IMR-90 (cell line): Measurements from ENCODE around the gene ARID5A. TPM values are rescaled to one million over a fixed set of nuclear protein-coding genes. Genes with fewer than 3 reads are reported as not detected.

Experiments
- ATAC-seq: fragments of 200-7000 bp; cut with Tn5 transposase; 2 replicates; pipeline ENCODE4 v1.9.1; 2020; ENCODE audit warnings: low read depth, mild to moderate bottlenecking, moderate library complexity
- BruUV-seq: library from RNA; stranded (reverse); fragments of 400-500 nt; replicated peaks from 2 replicates; lab custom pipeline; 2021; lab: Mats Ljungman, UMichigan
- CTCF ChIA-PET: fragments of 300-600 bp; formaldehyde crosslinking; extraction: SDS; loops from one replicate; lab custom pipeline; 2021; ENCODE audit warnings: antibody characterized with exemption; lab: Yijun Ruan, JAX
- POLR2A ChIA-PET: fragments of 300-600 bp; sonication (Branson Sonifier 250); formaldehyde crosslinking; loops from one replicate; lab custom pipeline; 2022; ENCODE audit warnings: antibody characterized with exemption; ENCODE audit not compliant: unreplicated experiment; lab: Charles Lee
- DNase-seq: peaks from one replicate; pipeline ENCODE4 v3.0.0; 2013
- H2AFZ ChIP-seq: replicated peaks from 2 replicates; pipeline ENCODE3; 2013; ENCODE audit warnings: low read length, mild to moderate bottlenecking; ENCODE audit not compliant: poor library complexity
- H2AK5ac ChIP-seq: 2 replicates; pipeline ENCODE4 v1.6.1; 2013; ENCODE audit warnings: low read depth, low read length, inconsistent platforms
- H2AK9ac ChIP-seq: replicated peaks from 2 replicates; pipeline ENCODE3; 2013; ENCODE audit warnings: mild to moderate bottlenecking, low read depth, low read length, moderate library complexity; ENCODE audit not compliant: poor library complexity
- H2BK120ac ChIP-seq: 2 replicates; pipeline ENCODE4 v1.6.1; 2013; ENCODE audit warnings: low read depth, low read length, inconsistent platforms
- H2BK15ac ChIP-seq: 3 replicates; pipeline ENCODE4 v1.6.1; 2013; ENCODE audit warnings: low read depth, low read length, inconsistent platforms
- H2BK20ac ChIP-seq: 2 replicates; pipeline ENCODE4 v1.6.1; 2013; ENCODE audit warnings: low read depth, mild to moderate bottlenecking, inconsistent platforms, low read length, moderate library complexity
- H2BK5ac ChIP-seq: 2 replicates; pipeline ENCODE4 v1.6.1; 2013; ENCODE audit warnings: mild to moderate bottlenecking, low read depth, low read length, inconsistent platforms; ENCODE audit not compliant: poor library complexity, severe bottlenecking
- H3K14ac ChIP-seq: replicated peaks from 2 replicates; pipeline ENCODE4 v1.6.1; 2013; ENCODE audit warnings: low read depth, low read length, inconsistent platforms
- H3K18ac ChIP-seq: 2 replicates; pipeline ENCODE4 v1.6.1; 2013; ENCODE audit warnings: low read depth, low read length, control low read depth
- H3K23ac ChIP-seq: 2 replicates; pipeline ENCODE4 v1.6.1; 2013; ENCODE audit warnings: low read depth, low read length, inconsistent platforms
- H3K27ac ChIP-seq: 2 replicates; pipeline ENCODE4 v1.5.1; 2013; ENCODE audit warnings: mild to moderate bottlenecking, control low read depth, low read length; ENCODE audit not compliant: insufficient read depth
- H3K27me3 ChIP-seq: 2 replicates; pipeline ENCODE4 v1.6.1; 2013; ENCODE audit warnings: low read length; ENCODE audit not compliant: control insufficient read depth, insufficient read depth
- H3K36me3 ChIP-seq: 2 replicates; pipeline ENCODE4 v1.6.1; 2013; ENCODE audit warnings: low read length, mixed read lengths; ENCODE audit not compliant: control insufficient read depth, insufficient read depth
- H3K4ac ChIP-seq: 2 replicates; pipeline ENCODE4 v1.6.1; 2013; ENCODE audit warnings: low read depth, low read length, inconsistent platforms
- H3K4me1 ChIP-seq: 2 replicates; pipeline ENCODE4 v1.6.1; 2013; ENCODE audit warnings: low read length, mixed read lengths; ENCODE audit not compliant: control insufficient read depth, insufficient read depth
- H3K4me2 ChIP-seq: 2 replicates; pipeline ENCODE4 v1.6.1; 2013; ENCODE audit warnings: low read depth, mild to moderate bottlenecking, control low read depth, low read length, moderate library complexity
- H3K4me3 ChIP-seq: 2 replicates; pipeline ENCODE4 v1.5.1; 2013; ENCODE audit warnings: low read depth, mild to moderate bottlenecking, control low read depth, low read length, moderate library complexity; ENCODE audit not compliant: insufficient read depth
- H3K56ac ChIP-seq: 2 replicates; pipeline ENCODE4 v1.6.1; 2013; ENCODE audit warnings: low read length, inconsistent platforms; ENCODE audit not compliant: insufficient read depth; ENCODE audit errors: extremely low read depth
- H3K79me1 ChIP-seq, 2 experiments: 2 replicates each; pipeline ENCODE4 v1.6.1; 2013; ENCODE audit warnings: low read length in 2 of 2, inconsistent platforms in 1 of 2, low read depth in 1 of 2
- H3K9ac ChIP-seq: 2 replicates; pipeline ENCODE4 v1.6.1; 2013; ENCODE audit warnings: low read depth, low read length, control low read depth
- H3K9me1 ChIP-seq: 2 replicates; pipeline ENCODE4 v1.6.1; 2013; ENCODE audit warnings: low read length, inconsistent platforms; ENCODE audit not compliant: insufficient read depth
- H3K9me3 ChIP-seq: 2 replicates; pipeline ENCODE4 v1.6.1; 2013; ENCODE audit warnings: low read length; ENCODE audit not compliant: control insufficient read depth, insufficient read depth
- H4K20me1 ChIP-seq: 2 replicates; pipeline ENCODE4 v1.6.1; 2013; ENCODE audit warnings: low read length, inconsistent platforms; ENCODE audit not compliant: insufficient read depth
- H4K5ac ChIP-seq: 2 replicates; pipeline ENCODE4 v1.6.1; 2013; ENCODE audit warnings: mild to moderate bottlenecking, low read depth, low read length, control low read depth
- H4K8ac ChIP-seq, 2 experiments: 2 replicates each; pipeline ENCODE4 v1.6.1; 2013; ENCODE audit warnings: low read depth in 2 of 2, low read length in 2 of 2, control low read depth in 1 of 2, inconsistent platforms in 1 of 2
- H4K91ac ChIP-seq: 2 replicates; pipeline ENCODE4 v1.6.1; 2013; ENCODE audit warnings: low read depth, low read length, inconsistent platforms; ENCODE audit not compliant: insufficient read depth
- BHLHE40 ChIP-seq: fragments of 150-350 bp; IDR thresholded peaks from 2 replicates; pipeline ENCODE4 v1.6.1; 2016; ENCODE audit warnings: mild to moderate bottlenecking, low read depth, low read length
- CEBPB ChIP-seq: IDR thresholded peaks from 2 replicates; pipeline ENCODE4 v1.6.1; 2012; ENCODE audit warnings: low read depth, low read length, improper control_type of control experiment
- CHD1 ChIP-seq: IDR thresholded peaks from 2 replicates; pipeline ENCODE4 v1.6.1; 2012; ENCODE audit warnings: low read depth, low read length, improper control_type of control experiment
- CTCF ChIP-seq: conservative IDR thresholded peaks from 2 replicates; pipeline ENCODE4 v1.5.1; 2012; ENCODE audit warnings: mild to moderate bottlenecking, low read depth, low read length, improper control_type of control experiment
- ELK1 ChIP-seq: fragments of 150-350 bp; IDR thresholded peaks from 2 replicates; pipeline ENCODE4 v1.6.1; 2016; ENCODE audit warnings: low read depth, mild to moderate bottlenecking, low read length, moderate library complexity, borderline replicate concordance
- FOS ChIP-seq: fragments of 150-350 bp; IDR thresholded peaks from 2 replicates; pipeline ENCODE4 v1.6.1; 2016; ENCODE audit warnings: low read depth, low read length
- MAFK ChIP-seq: IDR thresholded peaks from 2 replicates; pipeline ENCODE4 v1.6.1; 2012; ENCODE audit warnings: low read depth, low read length, improper control_type of control experiment
- MAZ ChIP-seq: IDR thresholded peaks from 2 replicates; pipeline ENCODE4 v1.6.1; 2012; ENCODE audit warnings: low read depth, mild to moderate bottlenecking, low read length, improper control_type of control experiment, moderate library complexity, borderline replicate concordance
- MXI1 ChIP-seq: IDR thresholded peaks from 2 replicates; pipeline ENCODE4 v1.6.1; 2012; ENCODE audit warnings: low read depth, mild to moderate bottlenecking, low read length, moderate library complexity, borderline replicate concordance
- NFE2L2 ChIP-seq: fragments of 150-350 bp; IDR thresholded peaks from 2 replicates; pipeline ENCODE4 v1.6.1; 2016; ENCODE audit warnings: low read depth, mild to moderate bottlenecking, low read length
- POLR2A ChIP-seq: IDR thresholded peaks from 2 replicates; pipeline ENCODE4 v1.6.1; 2012; ENCODE audit warnings: mild to moderate bottlenecking, low read depth, low read length
- RAD21 ChIP-seq: IDR thresholded peaks from 2 replicates; pipeline ENCODE4 v1.6.1; 2012; ENCODE audit warnings: low read length, improper control_type of control experiment
- RCOR1 ChIP-seq: IDR thresholded peaks from 2 replicates; pipeline ENCODE4 v1.6.1; 2012; ENCODE audit warnings: mild to moderate bottlenecking, low read length, improper control_type of control experiment; ENCODE audit not compliant: insufficient replicate concordance
- RFX5 ChIP-seq: IDR thresholded peaks from 2 replicates; pipeline ENCODE4 v1.8.0; 2012; ENCODE audit warnings: low read depth, mild to moderate bottlenecking, low read length, moderate library complexity
- SMC3 ChIP-seq: fragments of 150-350 bp; IDR thresholded peaks from 2 replicates; pipeline ENCODE4 v1.6.1; 2016; ENCODE audit warnings: low read depth, mild to moderate bottlenecking, antibody characterized with exemption, low read length, moderate library complexity
- USF2 ChIP-seq: fragments of 150-350 bp; IDR thresholded peaks from 2 replicates; pipeline ENCODE4 v1.6.1; 2017; ENCODE audit warnings: mild to moderate bottlenecking, antibody characterized with exemption, low read length, low read depth
- WGBS, 2 experiments: methylation state at CpG; one replicate each; pipeline versions ENCODE4 v1.1.5 to v1.1.7; 2013; ENCODE audit warnings: missing lambda C conversion rate in 2 of 2; ENCODE audit not compliant: insufficient read length in 1 of 2; ENCODE audit errors: extremely low coverage in 2 of 2; 5-methylcytosine and 5-hydroxymethylcytosine counted together
- dilution Hi-C: fragments of 300-500 bp; cut with HindIII; formaldehyde crosslinking; loops from one replicate; pipeline ENCODE4 v1.14.3; 2018; ENCODE audit warnings: low sequenced_read_pairs; ENCODE audit not compliant: unreplicated experiment
- in situ Hi-C: fragments of 300-500 bp; cut with MboI; formaldehyde crosslinking; loops from 3 replicates; pipeline ENCODE4 v1.14.3; 2019; ENCODE audit warnings: low sequenced_read_pairs, inconsistent platforms, mixed read lengths
- intact Hi-C: fragments of 100-400 bp; cut with micrococcal nuclease; formaldehyde crosslinking; loops from 2 replicates; pipeline ENCODE4 v1.10.0; 2022
- polyA plus RNA-seq, 3 experiments: library from polyadenylated mRNA; depleted of rRNA; stranded (reverse); fragments of >200 nt; gene quantifications; 2 replicates each; pipeline ENCODE4 v1.2.3, GENCODE V29; 2012; ENCODE audit warnings: low replicate concordance in 1 of 3
- total RNA-seq: library from RNA; depleted of rRNA; stranded (reverse); fragments of >200 nt; gene quantifications from 2 replicates; pipeline ENCODE4 v1.2.3, GENCODE V29; 2012

Gene ARID5A
- total and polyA plus RNA-seq, 2 of the 4 experiments (the other 2 are of a cell fraction): 2.3 to 6.7 TPM

- H4K8ac ChIP-seq: no peak overlapping the region
- H3K9me1 ChIP-seq: peaks cover 3% of the 10 kb centered on the region; the same call in 1 of the 2 replicates
- BruUV-seq: no TSS peak
- no CpG with 5 or more reads among the region's 2 CpGs for WGBS, 2 experiments
- no peak overlapping the region for H4K5ac ChIP-seq
- ATAC-seq (no peak), DNase-seq (no peak)
- H3K23ac ChIP-seq: no peak overlapping the region
- H3K27ac ChIP-seq: no peak overlapping the region
- H3K4ac ChIP-seq: no peak overlapping the region
- H3K4me3 ChIP-seq: no peak overlapping the region
- no peak for TF ChIP-seq MAZ
- no peak for TF ChIP-seq CEBPB
- no peak for TF ChIP-seq MXI1
- no peak for TF ChIP-seq MAFK
- no peak for TF ChIP-seq CTCF
- TF ChIP-seq SMC3: no peak
- no peak for TF ChIP-seq USF2
- TF ChIP-seq RFX5: no peak
- no peak for TF ChIP-seq RAD21
- no peak for TF ChIP-seq NFE2L2
- no peak for TF ChIP-seq ELK1
- TF ChIP-seq BHLHE40: no peak
- no peak for TF ChIP-seq RCOR1
- TF ChIP-seq FOS: no peak
- TF ChIP-seq CHD1: no peak
- TF ChIP-seq POLR2A: no peak
- no peaks in the 10 kb centered on the region for H3K36me3 ChIP-seq
- H3K79me1 ChIP-seq: no peaks in the 10 kb centered on the region
- no peak overlapping the region for H2AK9ac ChIP-seq
- no peaks in the 10 kb centered on the region for H3K4me1 ChIP-seq
- intact Hi-C loops (no loop called here), in situ Hi-C loops (no loop called here), dilution Hi-C loops (no loop called here)
- H3K9me3 ChIP-seq: no peaks in the 10 kb centered on the region
- no peak overlapping the region for H3K9ac ChIP-seq
- no peak overlapping the region for H3K56ac ChIP-seq
- no peak overlapping the region for H2AFZ ChIP-seq
- no peak overlapping the region for H2AK5ac ChIP-seq
- no peak overlapping the region for H2BK120ac ChIP-seq
- H4K20me1 ChIP-seq: no peaks in the 10 kb centered on the region
- no peak overlapping the region for H3K4me2 ChIP-seq
- H2BK15ac ChIP-seq: no peak overlapping the region
- no peak overlapping the region for H2BK5ac ChIP-seq
- no peaks in the 10 kb centered on the region for H3K27me3 ChIP-seq
- POLR2A ChIA-PET: no interaction called here
- no peak overlapping the region for H4K91ac ChIP-seq
- CTCF ChIA-PET: interaction anchor here (1.0 kb wide), 1 partner anchor 24 kb away, joined by 3 read pairs; no protein-coding TSS in a partner anchor
- no peak overlapping the region for H3K14ac ChIP-seq
- no peak overlapping the region for H2BK20ac ChIP-seq
- no peak overlapping the region for H3K18ac ChIP-seq
Measured at GRCh38 chr2:96579422-96579821, 42.9 kb downstream of the ARID5A start.
